ENCODE data around the gene FHIT. TPM values are rescaled to one million over a fixed set of nuclear protein-coding genes. Genes with fewer than 3 reads are reported as not detected.

Gene FHIT
- total RNA-seq, 1 experiment from 2014 or later: 3.6 TPM

DNA sequence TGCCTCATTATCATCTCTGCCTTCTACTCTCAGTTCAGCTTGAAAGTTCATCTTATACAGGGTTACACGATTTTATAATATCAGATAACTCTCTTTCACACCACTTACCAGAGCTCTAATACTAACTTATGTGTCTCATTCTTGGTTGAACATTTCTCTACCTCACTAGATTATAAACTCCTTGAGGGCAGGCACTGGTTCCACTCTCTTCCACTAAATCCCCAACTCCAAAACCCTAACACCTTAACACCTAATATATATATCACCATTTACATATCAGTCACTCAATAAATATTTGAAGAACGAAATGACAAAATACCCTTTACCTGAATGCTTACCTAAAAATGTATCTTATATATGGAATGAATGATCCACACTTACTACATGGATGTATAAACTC is 977.2 kb downstream of the FHIT start:
- H3K27me3 ChIP-seq (ENCODE audit: low read length): no peaks in the 10 kb centered on the region
- H2AFZ ChIP-seq (ENCODE audit: low read length): no peak overlapping the region
- no peak overlapping the region for H3K4me2 ChIP-seq (ENCODE audit: low read length)
- no peaks in the 10 kb centered on the region for H3K9me3 ChIP-seq (ENCODE audit: low read length)
- H3K4me3 ChIP-seq (ENCODE audit: low read length): no peak overlapping the region
- H4K20me1 ChIP-seq (ENCODE audit: low read length): no peaks in the 10 kb centered on the region
- no peak overlapping the region for H3K27ac ChIP-seq (ENCODE audit: low read length)
- H3K9ac ChIP-seq (ENCODE audit: low read length): no peak overlapping the region
- no TSS peak for BruUV-seq (replicated peaks)
- DNase-seq: no peak
- intact Hi-C loops (cut with micrococcal nuclease): no loop called here
- TF ChIP-seq EZH2 (IDR thresholded peaks at IDR 0.05; ENCODE audit: low read length, unreplicated experiment) (no peak), EZH2phosphoT487 (IDR thresholded peaks at IDR 0.05; ENCODE audit: borderline replicate concordance, low read length) (no peak)
- TF ChIP-seq, protein P1, sequence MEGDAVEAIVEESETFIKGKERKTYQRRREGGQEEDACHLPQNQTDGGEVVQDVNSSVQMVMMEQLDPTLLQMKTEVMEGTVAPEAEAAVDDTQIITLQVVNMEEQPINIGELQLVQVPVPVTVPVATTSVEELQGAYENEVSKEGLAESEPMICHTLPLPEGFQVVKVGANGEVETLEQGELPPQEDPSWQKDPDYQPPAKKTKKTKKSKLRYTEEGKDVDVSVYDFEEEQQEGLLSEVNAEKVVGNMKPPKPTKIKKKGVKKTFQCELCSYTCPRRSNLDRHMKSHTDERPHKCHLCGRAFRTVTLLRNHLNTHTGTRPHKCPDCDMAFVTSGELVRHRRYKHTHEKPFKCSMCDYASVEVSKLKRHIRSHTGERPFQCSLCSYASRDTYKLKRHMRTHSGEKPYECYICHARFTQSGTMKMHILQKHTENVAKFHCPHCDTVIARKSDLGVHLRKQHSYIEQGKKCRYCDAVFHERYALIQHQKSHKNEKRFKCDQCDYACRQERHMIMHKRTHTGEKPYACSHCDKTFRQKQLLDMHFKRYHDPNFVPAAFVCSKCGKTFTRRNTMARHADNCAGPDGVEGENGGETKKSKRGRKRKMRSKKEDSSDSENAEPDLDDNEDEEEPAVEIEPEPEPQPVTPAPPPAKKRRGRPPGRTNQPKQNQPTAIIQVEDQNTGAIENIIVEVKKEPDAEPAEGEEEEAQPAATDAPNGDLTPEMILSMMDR (conservative IDR thresholded peaks at IDR 0.05; ENCODE audit: low read depth, low read length): no peak
- ChIA-PET POLR2A (ENCODE audit: unreplicated experiment) (no interaction called here), CTCF (no interaction called here)
- no peaks in the 10 kb centered on the region for H3F3A ChIP-seq (ENCODE audit: low read length, unreplicated experiment)
- H3K4me1 ChIP-seq (ENCODE audit: insufficient read depth, low read length): no peaks in the 10 kb centered on the region
- H3K36me3 ChIP-seq (ENCODE audit: low read depth, low read length): no peaks in the 10 kb centered on the region
- no peaks in the 10 kb centered on the region for H3K9me2 ChIP-seq (replicated peaks; ENCODE audit: low read length)
- ATAC-seq: no peak
- no peaks in the 10 kb centered on the region for H3K79me2 ChIP-seq (ENCODE audit: low read length)

DNA sequence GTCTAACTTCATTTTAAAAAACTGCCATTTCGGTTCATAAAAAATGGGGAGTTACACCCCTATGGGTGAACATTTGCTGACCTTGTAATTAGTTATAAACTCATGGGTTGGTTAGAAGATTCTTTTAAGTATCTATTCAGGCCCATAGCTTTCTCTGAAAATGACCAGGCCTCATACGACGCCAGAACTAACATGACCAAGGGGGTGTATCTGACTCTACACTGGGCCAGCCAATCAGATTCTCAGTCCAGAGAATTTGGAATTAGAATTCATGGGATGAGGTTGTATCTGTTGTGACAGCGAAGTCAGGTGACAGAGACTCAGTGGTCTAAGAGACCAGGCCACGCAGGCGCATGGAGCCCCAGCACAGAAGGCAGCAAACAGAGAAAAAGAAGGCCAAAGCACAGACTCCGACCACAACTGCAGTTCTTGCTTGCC is 981.4 kb downstream of the FHIT start:
- H2AFZ ChIP-seq (ENCODE audit: low read length): no peak overlapping the region
- DNase-seq: no peak
- BruUV-seq (replicated peaks): no TSS peak

DNA sequence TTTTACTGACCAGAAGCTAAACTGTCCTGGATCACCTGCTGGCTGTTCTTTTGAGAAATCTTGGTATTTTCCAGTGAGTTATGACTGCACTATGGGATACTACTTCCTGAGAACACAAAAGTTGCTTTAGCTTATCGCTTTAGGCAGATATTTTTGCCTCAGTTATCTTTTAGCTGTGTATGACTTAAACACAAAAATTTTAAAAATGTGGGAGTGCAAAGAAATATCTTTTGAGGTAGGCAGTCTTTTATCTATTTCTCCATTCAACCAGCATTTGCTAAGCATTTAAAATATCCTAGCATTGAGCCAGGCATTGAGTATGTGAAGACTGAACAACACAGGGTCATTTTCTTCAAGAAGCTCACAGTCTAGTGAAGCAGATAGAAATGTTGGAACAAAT is 981.9 kb downstream of the FHIT start:
- no peak for ATAC-seq

More for the DNA sequence above, 981.4 kb downstream of the FHIT start:
- Histone ChIP-seq H3K27me3 (ENCODE audit: low read length) (no peaks in the 10 kb centered on the region), H3K36me3 (ENCODE audit: low read depth, low read length) (no peaks in the 10 kb centered on the region), H3K27ac (ENCODE audit: low read length) (no peak overlapping the region), H3K4me1 (ENCODE audit: insufficient read depth, low read length) (no peaks in the 10 kb centered on the region), H3K4me3 (ENCODE audit: low read length) (no peak overlapping the region), H3K79me2 (ENCODE audit: low read length) (no peaks in the 10 kb centered on the region), H4K20me1 (ENCODE audit: low read length) (no peaks in the 10 kb centered on the region), H3K9me2 (replicated peaks; ENCODE audit: low read length) (no peaks in the 10 kb centered on the region), H3K9ac (ENCODE audit: low read length) (no peak overlapping the region), H3F3A (ENCODE audit: low read length, unreplicated experiment) (no peaks in the 10 kb centered on the region), H3K9me3 (ENCODE audit: low read length) (no peaks in the 10 kb centered on the region), H3K4me2 (ENCODE audit: low read length) (no peak overlapping the region)
- ChIA-PET CTCF (no interaction called here), POLR2A (ENCODE audit: unreplicated experiment) (no interaction called here)
- no peak for ATAC-seq
- intact Hi-C loops (cut with micrococcal nuclease): no loop called here
- TF ChIP-seq, protein P1 (conservative IDR thresholded peaks at IDR 0.05; ENCODE audit: low read depth, low read length): no peak
- no peak for TF ChIP-seq EZH2phosphoT487 (IDR thresholded peaks at IDR 0.05; ENCODE audit: borderline replicate concordance, low read length)
- no peak for TF ChIP-seq EZH2 (IDR thresholded peaks at IDR 0.05; ENCODE audit: low read length, unreplicated experiment)

More for the DNA sequence above, 981.9 kb downstream of the FHIT start:
- no peaks in the 10 kb centered on the region for H3K27me3 ChIP-seq (ENCODE audit: low read length)
- no peaks in the 10 kb centered on the region for H3K9me3 ChIP-seq (ENCODE audit: low read length)
- H2AFZ ChIP-seq (ENCODE audit: low read length): no peak overlapping the region
- intact Hi-C loops (cut with micrococcal nuclease): no loop called here
- H3K4me3 ChIP-seq (ENCODE audit: low read length): no peak overlapping the region
- no peaks in the 10 kb centered on the region for H3K9me2 ChIP-seq (replicated peaks; ENCODE audit: low read length)
- H3K4me2 ChIP-seq (ENCODE audit: low read length): no peak overlapping the region
- no peak overlapping the region for H3K27ac ChIP-seq (ENCODE audit: low read length)
- ChIA-PET POLR2A (ENCODE audit: unreplicated experiment) (no interaction called here), CTCF (no interaction called here)
- no peaks in the 10 kb centered on the region for H3K4me1 ChIP-seq (ENCODE audit: insufficient read depth, low read length)
- BruUV-seq (replicated peaks): no TSS peak
- no peak overlapping the region for H3K9ac ChIP-seq (ENCODE audit: low read length)
- H4K20me1 ChIP-seq (ENCODE audit: low read length): no peaks in the 10 kb centered on the region
- H3F3A ChIP-seq (ENCODE audit: low read length, unreplicated experiment): no peaks in the 10 kb centered on the region
- H3K79me2 ChIP-seq (ENCODE audit: low read length): no peaks in the 10 kb centered on the region
- DNase-seq: no peak
- no peak for TF ChIP-seq EZH2phosphoT487 (IDR thresholded peaks at IDR 0.05; ENCODE audit: borderline replicate concordance, low read length)
- TF ChIP-seq, protein P1 (conservative IDR thresholded peaks at IDR 0.05; ENCODE audit: low read depth, low read length): no peak
- TF ChIP-seq EZH2 (IDR thresholded peaks at IDR 0.05; ENCODE audit: low read length, unreplicated experiment): no peak
- H3K36me3 ChIP-seq (ENCODE audit: low read depth, low read length): no peaks in the 10 kb centered on the region

Measured in PC-3 (cell line).